ENCODE results near the gene C12orf42.

The C12orf42 gene

GRCh38 chr12:103382119-103382518 lies 113.6 kb downstream of the C12orf42 start:
- Mint-ChIP-seq H3K36me3 (ENCODE audit: low read depth) (no peaks in the 10 kb centered on the region), H3K4me1 (ENCODE audit: low read depth) (no peaks in the 10 kb centered on the region), H3K9me3 (no peaks in the 10 kb centered on the region), H3K27me3 (no peaks in the 10 kb centered on the region), H3K27ac (no peak overlapping the region), H3K4me3 (no peak overlapping the region)
- intact Hi-C loops (cut with micrococcal nuclease), result no loop called here

- H3K4me3 Mint-ChIP-seq, result no peak overlapping the region
- intact Hi-C loops (cut with micrococcal nuclease), result no loop called here
- no peak overlapping the region for H3K27ac Mint-ChIP-seq
- no peaks in the 10 kb centered on the region for H3K27me3 Mint-ChIP-seq
- H3K9me3 Mint-ChIP-seq, result no peaks in the 10 kb centered on the region
- H3K4me1 Mint-ChIP-seq (ENCODE audit: low read depth), result no peaks in the 10 kb centered on the region
- H3K36me3 Mint-ChIP-seq (ENCODE audit: low read depth), result no peaks in the 10 kb centered on the region
These were observed 116.1 kb downstream of the C12orf42 start for GRCh38 chr12:103379670-103380069.

GRCh38 chr12:103373088-103373523 lies 122.7 kb downstream of the C12orf42 start:
- Mint-ChIP-seq H3K27ac (no peak overlapping the region), H3K4me3 (no peak overlapping the region), H3K9me3 (no peaks in the 10 kb centered on the region), H3K36me3 (ENCODE audit: low read depth) (no peaks in the 10 kb centered on the region), H3K27me3 (peaks cover 2% of the 10 kb centered on the region), H3K4me1 (ENCODE audit: low read depth) (peaks cover 13% of the 10 kb centered on the region)
- intact Hi-C loops (cut with micrococcal nuclease), result no loop called here

GRCh38 chr12:103369929-103370328 lies 125.8 kb downstream of the C12orf42 start:
- Mint-ChIP-seq H3K27me3 (peaks cover 2% of the 10 kb centered on the region), H3K4me3 (no peak overlapping the region), H3K36me3 (ENCODE audit: low read depth) (no peaks in the 10 kb centered on the region), H3K27ac (no peak overlapping the region), H3K4me1 (ENCODE audit: low read depth) (peaks cover 13% of the 10 kb centered on the region), H3K9me3 (peaks cover 9% of the 10 kb centered on the region)
- intact Hi-C loops (cut with micrococcal nuclease), result no loop called here

GRCh38 chr12:103368167-103368566 lies 127.6 kb downstream of the C12orf42 start:
- Mint-ChIP-seq H3K27me3 (peaks cover 2% of the 10 kb centered on the region), H3K9me3 (peaks cover 9% of the 10 kb centered on the region), H3K4me3 (no peak overlapping the region), H3K36me3 (ENCODE audit: low read depth) (no peaks in the 10 kb centered on the region), H3K27ac (no peak overlapping the region), H3K4me1 (ENCODE audit: low read depth) (peaks cover 13% of the 10 kb centered on the region)
- intact Hi-C loops (cut with micrococcal nuclease), result no loop called here

GRCh38 chr12:103354403-103354802 lies 141.4 kb downstream of the C12orf42 start:
- Mint-ChIP-seq H3K4me3 (no peak overlapping the region), H3K36me3 (ENCODE audit: low read depth) (no peaks in the 10 kb centered on the region), H3K9me3 (no peaks in the 10 kb centered on the region), H3K27ac (no peak overlapping the region), H3K27me3 (no peaks in the 10 kb centered on the region), H3K4me1 (ENCODE audit: low read depth) (no peaks in the 10 kb centered on the region)
- intact Hi-C loops (cut with micrococcal nuclease), result no loop called here

- intact Hi-C loops (cut with micrococcal nuclease), result no loop called here
- H3K4me3 Mint-ChIP-seq, result no peak overlapping the region
These were observed 141.9 kb downstream of the C12orf42 start for GRCh38 chr12:103353913-103354312.

GRCh38 chr12:103350116-103350515 lies 145.7 kb downstream of the C12orf42 start:
- H3K27ac Mint-ChIP-seq, result no peak overlapping the region
- H3K9me3 Mint-ChIP-seq, result no peaks in the 10 kb centered on the region
- intact Hi-C loops (cut with micrococcal nuclease), result no loop called here
- no peaks in the 10 kb centered on the region for H3K27me3 Mint-ChIP-seq
- no peaks in the 10 kb centered on the region for H3K36me3 Mint-ChIP-seq (ENCODE audit: low read depth)
- H3K4me1 Mint-ChIP-seq (ENCODE audit: low read depth), result no peaks in the 10 kb centered on the region
- H3K4me3 Mint-ChIP-seq, result no peak overlapping the region

More at GRCh38 chr12:103353913-103354312, 141.9 kb downstream of the C12orf42 start:
- Mint-ChIP-seq H3K36me3 (ENCODE audit: low read depth) (no peaks in the 10 kb centered on the region), H3K27ac (no peak overlapping the region), H3K27me3 (no peaks in the 10 kb centered on the region), H3K4me1 (ENCODE audit: low read depth) (no peaks in the 10 kb centered on the region), H3K9me3 (no peaks in the 10 kb centered on the region)

GRCh38 chr12:103348935-103349334 lies 146.8 kb downstream of the C12orf42 start:
- no peak overlapping the region for H3K4me3 Mint-ChIP-seq
- no peaks in the 10 kb centered on the region for H3K36me3 Mint-ChIP-seq (ENCODE audit: low read depth)
- H3K27me3 Mint-ChIP-seq, result no peaks in the 10 kb centered on the region
- no peaks in the 10 kb centered on the region for H3K4me1 Mint-ChIP-seq (ENCODE audit: low read depth)
- no peak overlapping the region for H3K27ac Mint-ChIP-seq
- H3K9me3 Mint-ChIP-seq, result no peaks in the 10 kb centered on the region
- intact Hi-C loops (cut with micrococcal nuclease), result no loop called here

- intact Hi-C loops (cut with micrococcal nuclease), result no loop called here
- no peak overlapping the region for H3K27ac Mint-ChIP-seq
These were observed 158.8 kb downstream of the C12orf42 start for GRCh38 chr12:103336940-103337339.

GRCh38 chr12:103334466-103334865 lies 161.3 kb downstream of the C12orf42 start:
- H3K36me3 Mint-ChIP-seq (ENCODE audit: low read depth), result no peaks in the 10 kb centered on the region
- no peak overlapping the region for H3K4me3 Mint-ChIP-seq
- no peaks in the 10 kb centered on the region for H3K4me1 Mint-ChIP-seq (ENCODE audit: low read depth)
- no peaks in the 10 kb centered on the region for H3K9me3 Mint-ChIP-seq
- H3K27ac Mint-ChIP-seq, result no peak overlapping the region
- intact Hi-C loops (cut with micrococcal nuclease), result no loop called here
- no peaks in the 10 kb centered on the region for H3K27me3 Mint-ChIP-seq

More at GRCh38 chr12:103336940-103337339, 158.8 kb downstream of the C12orf42 start:
- no peak overlapping the region for H3K4me3 Mint-ChIP-seq
- no peaks in the 10 kb centered on the region for H3K9me3 Mint-ChIP-seq
- no peaks in the 10 kb centered on the region for H3K36me3 Mint-ChIP-seq (ENCODE audit: low read depth)
- H3K27me3 Mint-ChIP-seq, result no peaks in the 10 kb centered on the region
- no peaks in the 10 kb centered on the region for H3K4me1 Mint-ChIP-seq (ENCODE audit: low read depth)

- intact Hi-C loops (cut with micrococcal nuclease), result no loop called here
- Mint-ChIP-seq H3K27ac (no peak overlapping the region), H3K9me3 (no peaks in the 10 kb centered on the region), H3K4me1 (ENCODE audit: low read depth) (no peaks in the 10 kb centered on the region), H3K27me3 (no peaks in the 10 kb centered on the region), H3K4me3 (no peak overlapping the region), H3K36me3 (ENCODE audit: low read depth) (no peaks in the 10 kb centered on the region)
These were observed 162.1 kb downstream of the C12orf42 start for GRCh38 chr12:103333676-103334075.

- H3K27me3 Mint-ChIP-seq, result no peaks in the 10 kb centered on the region
- H3K27ac Mint-ChIP-seq, result no peak overlapping the region
- no peaks in the 10 kb centered on the region for H3K36me3 Mint-ChIP-seq (ENCODE audit: low read depth)
- no peaks in the 10 kb centered on the region for H3K4me1 Mint-ChIP-seq (ENCODE audit: low read depth)
- intact Hi-C loops (cut with micrococcal nuclease), result no loop called here
- H3K4me3 Mint-ChIP-seq, result no peak overlapping the region
- H3K9me3 Mint-ChIP-seq, result no peaks in the 10 kb centered on the region
These were observed 164.1 kb downstream of the C12orf42 start for GRCh38 chr12:103331643-103332042.

- Mint-ChIP-seq H3K9me3 (no peaks in the 10 kb centered on the region), H3K36me3 (ENCODE audit: low read depth) (no peaks in the 10 kb centered on the region), H3K4me1 (ENCODE audit: low read depth) (no peaks in the 10 kb centered on the region), H3K27me3 (no peaks in the 10 kb centered on the region), H3K4me3 (no peak overlapping the region), H3K27ac (no peak overlapping the region)
- intact Hi-C loops (cut with micrococcal nuclease), result no loop called here
These were observed 165.1 kb downstream of the C12orf42 start for GRCh38 chr12:103330672-103331071.

GRCh38 chr12:103327676-103328075 lies 168.1 kb downstream of the C12orf42 start:
- no peak overlapping the region for H3K4me3 Mint-ChIP-seq
- intact Hi-C loops (cut with micrococcal nuclease), result loop anchor here (2.0 kb wide), 1 partner anchor 221 kb away; no protein-coding TSS in a partner anchor
- no peak overlapping the region for H3K27ac Mint-ChIP-seq
- H3K36me3 Mint-ChIP-seq (ENCODE audit: low read depth), result no peaks in the 10 kb centered on the region
- H3K9me3 Mint-ChIP-seq, result no peaks in the 10 kb centered on the region
- no peaks in the 10 kb centered on the region for H3K27me3 Mint-ChIP-seq
- H3K4me1 Mint-ChIP-seq (ENCODE audit: low read depth), result no peaks in the 10 kb centered on the region
